SJSA1 (cell line): Measurements from ENCODE around the gene FBXO3. TPM values are rescaled to one million over a fixed set of nuclear protein-coding genes. Genes with fewer than 3 reads are reported as not detected.

ENCODE experiments used
- total RNA-seq: library from RNA; depleted of rRNA; stranded (reverse); fragments of >200 nt; shearing (Covaris generic); gene quantifications from 2 replicates; pipeline ENCODE4 v1.2.3, GENCODE V29; 2014; rRNA removed

The FBXO3 gene
- total RNA-seq, 1 experiment from 2014 or later: 46.2 TPM

Other genes starting within 250 kb of the FBXO3 start
- not detected in 2 replicates for gene C11orf91, start 73.7 kb downstream of the FBXO3 start, total RNA-seq
- gene CD59, start 38.1 kb downstream of the FBXO3 start, total RNA-seq: 445 and 468 TPM in 2 replicates
- 0.31 TPM in 1 of 2 replicates, not detected in the other for gene LMO2, start 117.6 kb upstream of the FBXO3 start, total RNA-seq